HG02943 (cell line): ENCODE measurements around the gene SH3PXD2B.
"Not testable (repeated sequence)": the region's sequence is repeated elsewhere in the genome, so short reads cannot be mapped to it uniquely, and the experiment has no call there.

Source experiments
- ATAC-seq: cut with Tn5 transposase; IDR thresholded peaks from one replicate; pipeline ENCODE4 v1.9.1; 2021; ENCODE audit warnings: mild to moderate bottlenecking, low read depth, moderate library complexity; ENCODE audit not compliant: unreplicated experiment

SH3PXD2B gene

GRCh38 chr5:172486451-172486850 is 32.1 kb upstream of the SH3PXD2B start:
- no peak for ATAC-seq

GRCh38 chr5:172485511-172486202 is 31.3 kb upstream of the SH3PXD2B start:
- ATAC-seq: no peak

GRCh38 chr5:172484664-172485063 is 30.3 kb upstream of the SH3PXD2B start:
- no peak for ATAC-seq

- no peak for ATAC-seq
Measured at GRCh38 chr5:172482156-172483020, 28.1 kb upstream of the SH3PXD2B start.

- no peak for ATAC-seq
Measured at GRCh38 chr5:172481011-172481800, 26.9 kb upstream of the SH3PXD2B start.

GRCh38 chr5:172479784-172480115 is 25.4 kb upstream of the SH3PXD2B start:
- no peak for ATAC-seq

- ATAC-seq: no peak
Measured at GRCh38 chr5:172479034-172479783, 24.9 kb upstream of the SH3PXD2B start.

GRCh38 chr5:172478695-172479033 is 24.3 kb upstream of the SH3PXD2B start:
- ATAC-seq: not testable (repeated sequence)

GRCh38 chr5:172478256-172478655 is 23.9 kb upstream of the SH3PXD2B start:
- no peak for ATAC-seq

GRCh38 chr5:172477466-172477865 is 23.1 kb upstream of the SH3PXD2B start:
- ATAC-seq: no peak

GRCh38 chr5:172474293-172474692 is 20.0 kb upstream of the SH3PXD2B start:
- ATAC-seq: no peak

- ATAC-seq: no peak
Measured at GRCh38 chr5:172473427-172473826, 19.1 kb upstream of the SH3PXD2B start.

- ATAC-seq: no peak
Measured at GRCh38 chr5:172469697-172470096, 15.4 kb upstream of the SH3PXD2B start.

- no peak for ATAC-seq
Measured at GRCh38 chr5:172466062-172466461, 11.7 kb upstream of the SH3PXD2B start.

GRCh38 chr5:172463031-172463430 is 8.7 kb upstream of the SH3PXD2B start:
- no peak for ATAC-seq

GRCh38 chr5:172459783-172460165 is 5.4 kb upstream of the SH3PXD2B start:
- no peak for ATAC-seq

GRCh38 chr5:172458976-172459782 is 4.9 kb upstream of the SH3PXD2B start:
- ATAC-seq: no peak

- ATAC-seq: no peak
Measured at GRCh38 chr5:172456076-172456722, 1.9 kb upstream of the SH3PXD2B start.

GRCh38 chr5:172455511-172456061 is 1.3 kb upstream of the SH3PXD2B start:
- no peak for ATAC-seq
